PC-9 (cell line): ENCODE measurements around the gene SYNE1. TPM values are rescaled to one million over a fixed set of nuclear protein-coding genes. Genes with fewer than 3 reads are reported as not detected.

ENCODE experiments used
- BruUV-seq: library from RNA; stranded (reverse); fragments of 400-500 nt; replicated peaks from 2 replicates; lab custom pipeline; 2021; lab: Mats Ljungman, UMichigan
- CTCF ChIA-PET: fragments of 300-600 bp; sonication (Branson Sonifier 250); formaldehyde crosslinking; loops from one replicate; lab custom pipeline; 2022; ENCODE audit warnings: antibody characterized with exemption; lab: Charles Lee
- POLR2A ChIA-PET: fragments of 300-600 bp; sonication (Branson Sonifier 250); formaldehyde crosslinking; loops from one replicate; lab custom pipeline; 2022; ENCODE audit warnings: antibody characterized with exemption; ENCODE audit not compliant: unreplicated experiment; lab: Charles Lee
- DNase-seq, 2 experiments: peaks; one replicate each; pipeline versions ENCODE4 v3.0.0 to v3.0.0-alpha.2; 2015 to 2022; ENCODE audit warnings: mixed read lengths in 1 of 2
- H2AFZ ChIP-seq: fragments of 200-600 bp; sonication (generic); 2 replicates; pipeline ENCODE4 v1.8.1; 2017; ENCODE audit warnings: antibody characterized with exemption
- H3F3A ChIP-seq: fragments of 200-600 bp; sonication (generic); 2 replicates; pipeline ENCODE4 v1.8.1; 2017; ENCODE audit warnings: antibody characterized with exemption, mild to moderate bottlenecking, low read depth; ENCODE audit not compliant: insufficient read depth
- H3K27ac ChIP-seq: fragments of 200-600 bp; sonication (generic); 2 replicates; pipeline ENCODE4 v1.6.1; 2016; ENCODE audit warnings: mixed run types
- H3K27me3 ChIP-seq: fragments of 200-600 bp; sonication (generic); 2 replicates; pipeline ENCODE4 v1.6.1; 2016; ENCODE audit warnings: low read depth, mixed run types; ENCODE audit not compliant: insufficient read depth
- H3K36me3 ChIP-seq: fragments of 200-600 bp; sonication (generic); 2 replicates; pipeline ENCODE4 v1.6.1; 2016; ENCODE audit warnings: low read depth, mixed run types
- H3K4me1 ChIP-seq: fragments of 200-600 bp; sonication (generic); replicated peaks from 2 replicates; pipeline ENCODE4 v1.6.1; 2016; ENCODE audit warnings: mixed run types; ENCODE audit not compliant: insufficient read depth
- H3K4me2 ChIP-seq: fragments of 200-600 bp; sonication (generic); 2 replicates; pipeline ENCODE4 v1.6.1; 2017; ENCODE audit warnings: mixed run types
- H3K4me3 ChIP-seq: fragments of 200-600 bp; sonication (generic); 2 replicates; pipeline ENCODE4 v1.6.1; 2016; ENCODE audit warnings: mixed run types
- H3K79me2 ChIP-seq: fragments of 200-600 bp; sonication (generic); 2 replicates; pipeline ENCODE4 v1.6.1; 2017; ENCODE audit warnings: low read depth, mixed run types
- H3K9me2 ChIP-seq: fragments of 200-600 bp; sonication (generic); 2 replicates; pipeline ENCODE4 v1.8.1; 2017; ENCODE audit warnings: mild to moderate bottlenecking; ENCODE audit not compliant: insufficient read depth
- H3K9me3 ChIP-seq: fragments of 200-600 bp; sonication (generic); 2 replicates; pipeline ENCODE4 v1.8.1; 2016; ENCODE audit warnings: low read depth; ENCODE audit not compliant: insufficient read depth
- H4K20me1 ChIP-seq: fragments of 200-600 bp; sonication (generic); 2 replicates; pipeline ENCODE4 v1.8.1; 2017; ENCODE audit not compliant: insufficient read depth
- EZH2 ChIP-seq: fragments of 200-600 bp; sonication (generic); IDR thresholded peaks from 2 replicates; pipeline ENCODE4 v1.8.0; 2017; ENCODE audit warnings: antibody characterized with exemption, low read depth
- intact Hi-C: fragments of 100-400 bp; cut with micrococcal nuclease; formaldehyde crosslinking; loops from one replicate; pipeline ENCODE4 v1.10.0; 2022; ENCODE audit not compliant: unreplicated experiment
- total RNA-seq: library from RNA; stranded (reverse); gene quantifications from 2 replicates; pipeline ENCODE4 v1.2.3, GENCODE V29; 2021
- TF ChIP-seq, protein P1 (sequence below): fragments of 200-600 bp; sonication (generic); conservative IDR thresholded peaks from 2 replicates; pipeline ENCODE4 v1.6.1; 2017; ENCODE audit warnings: mixed run types, antibody characterized with exemption, mild to moderate bottlenecking, moderate library complexity

The SYNE1 gene
- total RNA-seq, 1 experiment from 2014 or later: 13.4 TPM

- Histone ChIP-seq H3K9me2 (no peaks in the 10 kb centered on the region), H3K4me2 (no peak overlapping the region), H4K20me1 (no peaks in the 10 kb centered on the region), H3K9me3 (no peaks in the 10 kb centered on the region), H2AFZ (no peak overlapping the region), H3K27me3 (no peaks in the 10 kb centered on the region), H3K4me1 (no peaks in the 10 kb centered on the region), H3K79me2 (no peaks in the 10 kb centered on the region), H3F3A (no peaks in the 10 kb centered on the region), H3K4me3 (no peak overlapping the region), H3K27ac (no peak overlapping the region), H3K36me3 (no peaks in the 10 kb centered on the region)
- ChIA-PET CTCF (no interaction called here), POLR2A (no interaction called here)
- intact Hi-C loops: loop anchor here (5.0 kb wide), 1 partner anchor 482 kb away; no protein-coding TSS in a partner anchor
- BruUV-seq: no TSS peak
- TF ChIP-seq, protein P1, sequence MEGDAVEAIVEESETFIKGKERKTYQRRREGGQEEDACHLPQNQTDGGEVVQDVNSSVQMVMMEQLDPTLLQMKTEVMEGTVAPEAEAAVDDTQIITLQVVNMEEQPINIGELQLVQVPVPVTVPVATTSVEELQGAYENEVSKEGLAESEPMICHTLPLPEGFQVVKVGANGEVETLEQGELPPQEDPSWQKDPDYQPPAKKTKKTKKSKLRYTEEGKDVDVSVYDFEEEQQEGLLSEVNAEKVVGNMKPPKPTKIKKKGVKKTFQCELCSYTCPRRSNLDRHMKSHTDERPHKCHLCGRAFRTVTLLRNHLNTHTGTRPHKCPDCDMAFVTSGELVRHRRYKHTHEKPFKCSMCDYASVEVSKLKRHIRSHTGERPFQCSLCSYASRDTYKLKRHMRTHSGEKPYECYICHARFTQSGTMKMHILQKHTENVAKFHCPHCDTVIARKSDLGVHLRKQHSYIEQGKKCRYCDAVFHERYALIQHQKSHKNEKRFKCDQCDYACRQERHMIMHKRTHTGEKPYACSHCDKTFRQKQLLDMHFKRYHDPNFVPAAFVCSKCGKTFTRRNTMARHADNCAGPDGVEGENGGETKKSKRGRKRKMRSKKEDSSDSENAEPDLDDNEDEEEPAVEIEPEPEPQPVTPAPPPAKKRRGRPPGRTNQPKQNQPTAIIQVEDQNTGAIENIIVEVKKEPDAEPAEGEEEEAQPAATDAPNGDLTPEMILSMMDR: no peak
- TF ChIP-seq EZH2: no peak
- DNase-seq: no peak
Observed at GRCh38 chr6:152248980-152249379, 388.2 kb downstream of the SYNE1 start.

DNA sequence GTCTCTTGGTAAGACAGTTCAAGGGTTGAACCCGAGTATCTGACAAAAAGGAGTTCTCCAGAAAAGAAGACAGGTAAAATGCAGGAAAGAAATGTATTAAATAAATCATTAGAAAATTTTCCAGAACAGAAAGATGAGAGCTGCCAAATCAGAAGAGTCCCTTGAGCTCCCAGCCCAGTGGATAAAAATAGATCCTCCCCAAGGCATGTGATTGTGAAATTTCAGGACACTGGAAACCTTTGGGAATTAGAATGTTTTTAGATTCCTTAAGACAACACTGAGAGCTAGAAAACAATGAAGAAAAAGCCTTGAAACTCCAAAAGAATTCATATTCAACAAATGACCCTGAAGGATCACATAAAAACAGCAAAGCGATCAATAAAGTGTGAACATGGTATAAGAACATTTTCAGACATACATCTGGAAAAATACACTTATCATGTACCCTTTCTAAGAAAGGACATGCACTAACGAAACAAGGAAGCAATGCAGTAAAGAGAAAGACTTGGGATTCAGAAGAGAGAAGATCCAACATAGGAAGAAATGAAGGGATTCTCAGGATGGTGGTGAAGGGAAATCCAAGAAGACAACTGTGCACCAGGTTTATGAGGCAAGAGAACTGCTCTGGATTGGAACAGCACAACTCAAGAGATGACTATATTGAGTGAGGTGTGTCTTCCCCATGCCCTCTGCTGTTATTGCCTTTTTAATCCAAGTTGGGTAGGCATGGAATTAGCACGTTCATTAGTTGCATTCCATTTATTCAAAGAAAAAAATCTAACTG lies 390.4 kb downstream of the SYNE1 start:
- Histone ChIP-seq H3K4me1 (no peaks in the 10 kb centered on the region), H3K9me3 (no peaks in the 10 kb centered on the region), H3K4me2 (no peak overlapping the region), H3K27ac (no peak overlapping the region), H3K9me2 (no peaks in the 10 kb centered on the region), H2AFZ (no peak overlapping the region), H4K20me1 (no peaks in the 10 kb centered on the region), H3K36me3 (no peaks in the 10 kb centered on the region), H3K79me2 (no peaks in the 10 kb centered on the region), H3K4me3 (no peak overlapping the region), H3F3A (no peaks in the 10 kb centered on the region), H3K27me3 (no peaks in the 10 kb centered on the region)
- intact Hi-C loops: loop anchor here (5.0 kb wide), 1 partner anchor 479 kb away; no protein-coding TSS in a partner anchor
- ChIA-PET POLR2A (interaction anchor here (0.6 kb wide), 1 partner anchor 26 kb away, joined by 3 read pairs; no protein-coding TSS in a partner anchor), CTCF (no interaction called here)
- TF ChIP-seq EZH2: no peak
- TF ChIP-seq, protein P1: no peak
- BruUV-seq: no TSS peak
- no peak for DNase-seq

DNA sequence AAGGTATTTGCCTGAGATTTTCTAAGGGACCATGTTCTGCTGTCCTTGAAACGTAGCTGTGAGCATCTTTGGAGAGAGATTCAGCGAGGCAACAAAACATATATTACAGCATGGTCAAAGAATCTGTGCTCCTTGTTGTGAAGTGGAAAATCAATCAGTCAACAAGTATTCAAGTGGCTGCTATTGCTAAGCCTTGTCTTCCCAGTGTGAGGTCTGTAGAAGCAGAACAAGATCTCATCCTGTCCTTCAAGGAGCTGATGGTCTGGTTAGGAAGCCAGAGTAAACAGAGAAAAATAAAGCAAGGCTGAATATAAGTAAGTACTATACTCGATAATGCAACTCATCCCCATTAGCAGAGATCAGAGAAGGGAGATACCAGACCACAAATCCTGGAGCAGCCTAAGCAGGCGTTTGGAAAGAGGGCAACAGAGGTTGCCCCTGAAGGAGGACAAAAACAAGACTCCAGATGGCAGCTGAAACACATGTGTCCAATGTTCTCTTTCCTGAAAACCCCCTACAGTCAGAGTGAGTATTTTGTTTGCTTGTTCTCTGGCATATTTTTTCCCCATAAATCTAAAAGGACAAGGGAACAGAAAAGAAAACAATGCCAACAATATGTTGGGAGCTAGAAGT lies 392.0 kb downstream of the SYNE1 start:
- Histone ChIP-seq H3K4me3 (no peak overlapping the region), H3K36me3 (no peaks in the 10 kb centered on the region), H3K79me2 (no peaks in the 10 kb centered on the region), H3K27ac (no peak overlapping the region), H3F3A (no peaks in the 10 kb centered on the region), H3K4me1 (no peaks in the 10 kb centered on the region), H3K9me3 (no peaks in the 10 kb centered on the region), H4K20me1 (no peaks in the 10 kb centered on the region), H3K9me2 (no peaks in the 10 kb centered on the region), H2AFZ (no peak overlapping the region), H3K27me3 (no peaks in the 10 kb centered on the region), H3K4me2 (no peak overlapping the region)
- no TSS peak for BruUV-seq
- no peak for DNase-seq
- ChIA-PET POLR2A (interaction anchor here (0.7 kb wide), 1 partner anchor 230 kb away, joined by 3 read pairs; no protein-coding TSS in a partner anchor), CTCF (no interaction called here)
- TF ChIP-seq, protein P1: no peak
- no peak for TF ChIP-seq EZH2
- intact Hi-C loops: loop anchor here (5.0 kb wide), 1 partner anchor 478 kb away; no protein-coding TSS in a partner anchor
